ENCODE measurements around the gene BRAF. TPM values are rescaled to one million over a fixed set of nuclear protein-coding genes. Genes with fewer than 3 reads are reported as not detected.

The BRAF gene
- total RNA-seq, 1 experiment from 2014 or later = 29.7 TPM

DNA sequence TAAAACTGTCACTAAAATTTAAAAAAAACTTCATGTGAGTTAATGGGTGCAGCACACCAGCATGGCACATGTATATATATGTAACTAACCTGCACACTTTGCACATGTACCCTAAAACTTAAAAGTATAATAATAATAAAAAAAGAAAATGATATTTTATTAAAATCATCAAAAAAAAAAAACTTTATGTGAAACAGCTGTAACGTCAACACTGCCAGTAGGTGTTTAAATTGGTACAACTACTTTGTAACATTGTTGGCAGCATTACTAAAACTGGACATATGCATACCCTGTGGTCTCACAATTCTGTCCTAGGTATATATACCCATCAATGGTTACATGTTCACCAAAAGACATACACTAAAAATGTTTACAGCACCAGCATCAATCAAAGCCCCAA, 146.2 kb downstream of the BRAF start:
- no peak overlapping the region for H3K4me3 ChIP-seq (replicated peaks in 1 of 2; ENCODE audit: low read depth in 1 of 2, low read length in 2 of 2)
- no peaks in the 10 kb centered on the region for H3K27me3 ChIP-seq (ENCODE audit: insufficient read depth, low read length)
- ATAC-seq (no peak), DNase-seq (ENCODE audit: low read depth, low spot score) (no peak)
- no TSS peak for BruUV-seq (replicated peaks)
- no peak overlapping the region for H3K9ac ChIP-seq (ENCODE audit: low read length)
- no peaks in the 10 kb centered on the region for H3K9me3 ChIP-seq (ENCODE audit: control insufficient read depth in 1 of 2, insufficient read depth in 1 of 2, low read depth in 1 of 2, low read length in 2 of 2)
- CTCF ChIA-PET = no interaction called here
- H3K4me1 ChIP-seq (ENCODE audit: control insufficient read depth in 1 of 2, insufficient read depth in 2 of 2, low read length in 2 of 2) = no peaks in the 10 kb centered on the region
- H3K79me2 ChIP-seq (ENCODE audit: insufficient read depth, low read length) = no peaks in the 10 kb centered on the region
- H3K27ac ChIP-seq (ENCODE audit: low read depth, low read length) = no peak overlapping the region
- H4K20me1 ChIP-seq (ENCODE audit: insufficient read depth) = no peaks in the 10 kb centered on the region
- peaks cover 5 to 13% of the 10 kb centered on the region in 2 experiments for H3K36me3 ChIP-seq (ENCODE audit: control insufficient read depth in 1 of 2, insufficient read depth in 2 of 2, low read length in 2 of 2)
- POLR2A ChIA-PET = no interaction called here
- RAD21 ChIA-PET (ENCODE audit: low non-redundant PET in 1 of 2, low total read pairs in 2 of 2, uncharacterized antibody in 2 of 2, unreplicated experiment in 2 of 2) = no interaction called here
- intact Hi-C loops (cut with micrococcal nuclease) = no loop called here
- no peak overlapping the region for H3K4me2 ChIP-seq (ENCODE audit: low read length)
- TF ChIP-seq, protein P1, sequence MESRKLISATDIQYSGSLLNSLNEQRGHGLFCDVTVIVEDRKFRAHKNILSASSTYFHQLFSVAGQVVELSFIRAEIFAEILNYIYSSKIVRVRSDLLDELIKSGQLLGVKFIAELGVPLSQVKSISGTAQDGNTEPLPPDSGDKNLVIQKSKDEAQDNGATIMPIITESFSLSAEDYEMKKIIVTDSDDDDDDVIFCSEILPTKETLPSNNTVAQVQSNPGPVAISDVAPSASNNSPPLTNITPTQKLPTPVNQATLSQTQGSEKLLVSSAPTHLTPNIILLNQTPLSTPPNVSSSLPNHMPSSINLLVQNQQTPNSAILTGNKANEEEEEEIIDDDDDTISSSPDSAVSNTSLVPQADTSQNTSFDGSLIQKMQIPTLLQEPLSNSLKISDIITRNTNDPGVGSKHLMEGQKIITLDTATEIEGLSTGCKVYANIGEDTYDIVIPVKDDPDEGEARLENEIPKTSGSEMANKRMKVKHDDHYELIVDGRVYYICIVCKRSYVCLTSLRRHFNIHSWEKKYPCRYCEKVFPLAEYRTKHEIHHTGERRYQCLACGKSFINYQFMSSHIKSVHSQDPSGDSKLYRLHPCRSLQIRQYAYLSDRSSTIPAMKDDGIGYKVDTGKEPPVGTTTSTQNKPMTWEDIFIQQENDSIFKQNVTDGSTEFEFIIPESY (IDR thresholded peaks at IDR 0.05; ENCODE audit: extremely low read depth, insufficient replicate concordance, low read length) = no peak
- TF ChIP-seq POLR2A (IDR thresholded peaks at IDR 0.05; ENCODE audit: borderline replicate concordance, extremely low read depth, insufficient read depth, insufficient read length) (no peak), EZH2phosphoT487 (IDR thresholded peaks at IDR 0.05; ENCODE audit: borderline replicate concordance) (no peak), EGR1 (IDR thresholded peaks at IDR 0.05; ENCODE audit: low read depth) (no peak), CBX3 (IDR thresholded peaks at IDR 0.05; ENCODE audit: low read depth) (no peak), ZFX (IDR thresholded peaks at IDR 0.05) (no peak), ELF1 (IDR thresholded peaks at IDR 0.05; ENCODE audit: borderline replicate concordance, low read depth) (no peak), POLR2AphosphoS5 (IDR thresholded peaks at IDR 0.05; ENCODE audit: low read depth, low read length) (no peak), YY1 (IDR thresholded peaks at IDR 0.05; ENCODE audit: extremely low read depth, insufficient replicate concordance, low read depth, low read length) (no peak), SP1 (IDR thresholded peaks at IDR 0.05; ENCODE audit: low read depth) (no peak), FOSL1 (IDR thresholded peaks at IDR 0.05; ENCODE audit: low read depth) (no peak), JUND (IDR thresholded peaks at IDR 0.05) (no peak)
- TF ChIP-seq, protein P2, sequence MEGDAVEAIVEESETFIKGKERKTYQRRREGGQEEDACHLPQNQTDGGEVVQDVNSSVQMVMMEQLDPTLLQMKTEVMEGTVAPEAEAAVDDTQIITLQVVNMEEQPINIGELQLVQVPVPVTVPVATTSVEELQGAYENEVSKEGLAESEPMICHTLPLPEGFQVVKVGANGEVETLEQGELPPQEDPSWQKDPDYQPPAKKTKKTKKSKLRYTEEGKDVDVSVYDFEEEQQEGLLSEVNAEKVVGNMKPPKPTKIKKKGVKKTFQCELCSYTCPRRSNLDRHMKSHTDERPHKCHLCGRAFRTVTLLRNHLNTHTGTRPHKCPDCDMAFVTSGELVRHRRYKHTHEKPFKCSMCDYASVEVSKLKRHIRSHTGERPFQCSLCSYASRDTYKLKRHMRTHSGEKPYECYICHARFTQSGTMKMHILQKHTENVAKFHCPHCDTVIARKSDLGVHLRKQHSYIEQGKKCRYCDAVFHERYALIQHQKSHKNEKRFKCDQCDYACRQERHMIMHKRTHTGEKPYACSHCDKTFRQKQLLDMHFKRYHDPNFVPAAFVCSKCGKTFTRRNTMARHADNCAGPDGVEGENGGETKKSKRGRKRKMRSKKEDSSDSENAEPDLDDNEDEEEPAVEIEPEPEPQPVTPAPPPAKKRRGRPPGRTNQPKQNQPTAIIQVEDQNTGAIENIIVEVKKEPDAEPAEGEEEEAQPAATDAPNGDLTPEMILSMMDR (IDR thresholded peaks at IDR 0.05 in 2 of 3, conservative IDR thresholded peaks at IDR 0.05 in 1 of 3; ENCODE audit: borderline replicate concordance in 1 of 3, insufficient read depth in 1 of 3, low read depth in 2 of 3, low read length in 2 of 3) = no peak
- TF ChIP-seq, protein P3, sequence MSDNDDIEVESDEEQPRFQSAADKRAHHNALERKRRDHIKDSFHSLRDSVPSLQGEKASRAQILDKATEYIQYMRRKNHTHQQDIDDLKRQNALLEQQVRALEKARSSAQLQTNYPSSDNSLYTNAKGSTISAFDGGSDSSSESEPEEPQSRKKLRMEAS (IDR thresholded peaks at IDR 0.05) = no peak
- no peak overlapping the region for H2AFZ ChIP-seq (ENCODE audit: low read depth, low read length, poor library complexity, severe bottlenecking)
- H3K9me2 ChIP-seq (ENCODE audit: insufficient read depth) = no peaks in the 10 kb centered on the region

All from HCT116 (cell line).